GM21737 (cell line): Measurements from ENCODE around the gene PNO1.
"Not testable (repeated sequence)": the region's sequence is repeated elsewhere in the genome, so short reads cannot be mapped to it uniquely, and the experiment has no call there.

ENCODE experiments used
- ATAC-seq: cut with Tn5 transposase; IDR thresholded peaks from one replicate; pipeline ENCODE4 v1.9.1; 2021; ENCODE audit warnings: mild to moderate bottlenecking, moderate library complexity; ENCODE audit not compliant: unreplicated experiment

Gene PNO1

GRCh38 chr2:68156419-68156818, 1.3 kb upstream of the PNO1 start:
- no peak for ATAC-seq

GRCh38 chr2:68157002-68157401, 686 bp upstream of the PNO1 start:
- ATAC-seq: peak; percentile 29

GRCh38 chr2:68158134-68158447, 403 bp downstream of the PNO1 start:
- ATAC-seq: no peak

DNA sequence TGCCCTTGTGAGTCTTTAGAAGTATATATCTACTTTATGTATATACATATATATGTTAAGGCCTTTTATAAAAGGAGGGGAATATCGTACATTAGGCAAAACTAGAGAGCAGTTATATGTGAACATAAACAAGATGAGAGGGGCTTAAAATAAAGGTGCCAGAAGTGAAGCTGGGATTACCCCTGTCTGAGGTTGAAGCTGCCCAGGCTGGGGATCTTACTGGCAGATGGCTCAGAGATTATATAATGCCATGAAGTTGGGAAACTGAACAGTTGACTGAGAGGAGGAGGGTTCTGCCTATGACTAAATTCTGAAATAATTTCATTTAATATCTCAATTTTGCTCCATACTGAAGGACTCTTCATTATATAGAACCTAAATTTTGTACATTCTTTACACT, 6.0 kb downstream of the PNO1 start:
- no peak for ATAC-seq

DNA sequence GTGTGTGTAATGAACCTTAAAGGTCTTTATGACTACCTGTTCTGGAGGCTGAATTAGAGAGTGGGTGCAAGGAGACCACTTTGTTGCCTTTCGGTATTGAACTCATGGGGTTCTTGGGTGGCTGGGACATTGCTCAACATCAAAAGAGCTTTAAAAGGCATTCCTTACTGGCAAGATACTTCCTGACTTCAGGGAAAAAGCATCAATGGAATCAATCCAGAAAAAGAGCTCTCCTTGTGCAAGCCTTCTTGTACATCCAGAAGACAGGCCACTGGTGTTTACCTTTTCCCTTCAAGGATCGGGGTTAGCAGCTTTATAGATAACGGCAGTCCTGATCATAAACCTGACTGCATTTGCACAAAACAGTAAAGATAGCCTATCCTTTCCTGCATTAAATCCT, 9.5 kb downstream of the PNO1 start:
- ATAC-seq: no peak

- ATAC-seq: no peak
Observed at GRCh38 chr2:68169308-68169707, 11.6 kb downstream of the PNO1 start.

- no peak for ATAC-seq
Observed at GRCh38 chr2:68171146-68171545, 13.5 kb downstream of the PNO1 start.

GRCh38 chr2:68171684-68172083, 14.0 kb downstream of the PNO1 start:
- ATAC-seq: no peak

GRCh38 chr2:68172521-68172920, 14.8 kb downstream of the PNO1 start:
- ATAC-seq: no peak

DNA sequence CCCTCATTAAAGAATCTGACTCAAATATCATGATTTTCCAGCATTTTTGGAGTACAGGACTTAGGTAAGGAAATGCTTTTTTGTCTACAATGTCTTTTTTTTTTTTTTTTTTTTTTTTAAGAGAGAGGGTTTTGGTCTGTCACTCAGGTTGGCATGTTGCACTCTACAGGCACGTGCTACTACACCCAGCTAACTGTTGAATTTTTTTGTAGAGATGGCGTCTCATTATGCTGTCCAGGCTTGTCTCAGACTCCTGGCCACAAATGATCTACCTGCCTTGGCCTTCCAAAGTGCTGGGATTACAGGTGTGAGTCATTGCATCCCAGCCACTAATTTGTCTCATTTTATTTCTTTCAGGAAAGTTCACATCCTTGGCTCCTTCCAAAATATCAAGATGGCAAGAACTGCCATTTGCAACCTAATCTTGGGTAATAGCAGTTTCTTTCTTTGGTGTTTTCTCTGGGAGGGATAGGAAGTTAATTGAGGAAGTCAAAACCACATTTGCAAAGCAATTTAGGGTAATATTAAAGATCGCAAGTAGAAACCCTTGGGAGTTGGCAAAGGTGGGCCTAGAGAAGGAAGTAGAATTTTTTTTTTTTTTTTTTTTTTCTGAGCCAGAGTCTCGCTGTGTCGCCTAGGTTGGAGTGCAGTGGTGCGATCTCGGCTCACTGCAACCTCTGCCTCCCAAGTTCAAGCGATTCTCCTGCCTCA, 15.5 kb downstream of the PNO1 start:
- ATAC-seq: no peak

GRCh38 chr2:68175210-68175609, 17.5 kb downstream of the PNO1 start:
- ATAC-seq: not testable (repeated sequence)

DNA sequence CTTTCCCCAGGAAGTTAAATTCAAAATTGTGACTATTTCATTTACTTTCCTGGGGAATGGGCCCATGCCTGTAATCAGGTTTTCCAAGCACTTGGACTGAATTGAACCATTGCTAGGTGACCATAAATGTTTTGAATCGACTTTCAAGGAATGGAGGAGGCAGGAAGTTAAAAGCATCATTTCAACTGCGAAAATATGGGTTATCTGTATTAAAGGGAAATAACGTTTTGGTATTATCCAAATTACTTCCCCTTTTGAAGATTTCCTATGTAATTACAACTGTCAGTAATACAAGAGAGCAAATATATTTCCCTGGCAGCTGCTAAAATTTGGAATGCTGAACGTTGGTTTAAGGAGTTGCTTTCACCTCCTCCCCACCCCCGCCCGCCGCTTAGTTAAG, 19.0 kb downstream of the PNO1 start:
- ATAC-seq: no peak

DNA sequence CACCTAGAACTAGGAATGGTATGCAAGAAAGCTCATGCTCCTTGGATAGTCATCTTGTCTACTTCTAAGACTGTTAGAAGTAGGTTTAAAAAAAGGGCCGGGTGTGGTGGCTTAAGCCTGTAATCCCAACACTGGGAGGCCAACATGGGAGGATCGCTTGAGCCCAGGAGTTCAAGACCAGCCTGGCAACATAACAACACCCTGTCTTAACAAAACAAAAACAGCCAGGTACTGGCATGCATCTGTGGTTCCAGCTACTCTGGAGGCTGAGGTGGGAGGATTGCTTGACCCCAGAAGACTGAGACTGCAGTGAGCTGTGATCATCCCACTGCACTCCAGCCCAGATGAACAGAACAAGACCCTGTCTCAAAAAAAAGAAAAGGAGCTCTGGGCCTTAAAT, 19.9 kb downstream of the PNO1 start:
- no peak for ATAC-seq

- no peak for ATAC-seq
Observed at GRCh38 chr2:68178432-68178831, 20.7 kb downstream of the PNO1 start.

GRCh38 chr2:68178954-68179627, 21.4 kb downstream of the PNO1 start:
- ATAC-seq: no peak

DNA sequence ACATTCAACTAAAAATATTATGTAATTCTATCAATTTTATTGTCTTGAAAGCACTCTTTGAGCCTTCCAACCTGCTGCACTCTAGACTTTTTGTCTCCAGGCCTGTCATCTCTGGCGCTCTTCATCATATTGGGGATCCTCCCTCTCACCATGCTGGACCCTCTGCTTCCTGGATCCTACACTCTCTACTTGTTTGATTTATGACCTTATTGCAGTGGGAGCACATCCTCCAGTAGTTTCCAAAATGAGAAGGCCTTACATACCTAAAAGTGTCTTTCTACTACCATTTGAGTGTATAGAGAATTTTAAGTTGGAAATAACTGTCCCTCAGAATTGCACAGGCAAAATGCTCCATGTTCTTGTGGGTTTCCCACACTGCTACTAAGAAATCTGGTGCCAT, 25.2 kb downstream of the PNO1 start:
- ATAC-seq: no peak

GRCh38 chr2:68185541-68186164, 28.0 kb downstream of the PNO1 start:
- ATAC-seq: no peak

GRCh38 chr2:68187329-68187728, 29.6 kb downstream of the PNO1 start:
- no peak for ATAC-seq

DNA sequence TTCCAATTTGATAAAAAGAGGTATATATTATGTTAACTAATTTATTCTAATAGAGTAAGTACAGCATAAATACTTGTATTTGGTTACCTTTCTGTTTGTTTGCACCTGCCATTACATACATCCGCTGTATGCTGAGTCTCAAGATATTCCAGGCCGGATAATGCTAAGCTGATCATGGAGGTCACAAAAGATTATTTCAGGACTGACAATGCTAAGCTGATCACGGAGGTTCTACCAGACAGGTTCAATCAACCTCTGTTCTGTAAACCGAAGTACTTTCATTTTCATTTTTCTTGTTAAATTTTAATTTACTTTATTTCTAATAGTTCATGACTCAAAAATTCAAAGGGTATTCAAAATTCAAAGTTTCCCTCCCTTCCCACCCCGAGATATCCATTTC, 31.1 kb downstream of the PNO1 start:
- no peak for ATAC-seq

DNA sequence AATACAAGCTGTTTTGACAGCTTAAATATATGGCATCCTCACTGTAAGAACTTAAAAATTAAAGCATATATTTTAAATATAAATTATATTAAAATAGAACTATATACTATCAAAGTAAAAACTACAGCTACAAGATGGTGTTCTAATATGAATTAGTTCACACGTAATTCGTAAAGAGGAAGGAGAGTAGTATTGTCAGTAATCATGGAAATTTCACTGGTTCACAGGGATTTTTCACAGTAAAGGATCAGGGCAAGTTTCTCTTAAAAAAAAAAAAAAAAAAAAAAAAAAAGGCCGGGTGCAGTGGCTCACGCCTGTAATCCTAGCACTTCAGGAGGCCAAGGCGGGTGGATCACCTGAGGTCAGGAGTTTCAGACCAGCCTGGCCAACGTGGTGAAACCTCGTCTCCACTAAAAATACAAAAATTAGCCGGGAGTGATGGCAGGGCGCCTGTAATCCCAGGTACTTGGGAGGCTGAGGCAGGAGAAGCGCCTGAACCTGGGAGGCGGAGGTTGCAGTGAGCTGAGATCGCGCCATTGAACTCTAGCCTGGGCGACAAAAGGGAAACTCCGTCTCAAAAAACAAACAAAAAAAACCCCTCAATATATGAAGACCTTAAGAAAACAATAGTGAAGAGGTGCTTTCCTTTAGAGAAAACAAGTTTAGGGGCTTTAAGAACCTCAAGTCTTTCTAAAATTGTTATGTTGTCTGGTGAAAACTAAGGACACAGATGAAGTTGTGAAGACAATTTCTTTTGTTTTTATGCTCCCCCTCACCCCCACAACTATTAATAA, 32.5 kb downstream of the PNO1 start:
- ATAC-seq: no peak

GRCh38 chr2:68190991-68191731, 33.5 kb downstream of the PNO1 start:
- no peak for ATAC-seq
